AG04450 (cell line): ENCODE results near the gene USP20. TPM values are rescaled to one million over a fixed set of nuclear protein-coding genes. Genes with fewer than 3 reads are reported as not detected.

Source experiments
- CTCF ChIA-PET: fragments of 300-600, 350-600 bp; formaldehyde crosslinking; extraction: SDS; loops from one replicate; lab custom pipeline; 2022; ENCODE audit warnings: antibody characterized with exemption, inconsistent platforms; lab: Charles Lee
- POLR2A ChIA-PET: fragments of 350-600 bp; formaldehyde crosslinking; extraction: SDS; loops from one replicate; lab custom pipeline; 2021; ENCODE audit warnings: antibody characterized with exemption, inconsistent platforms; lab: Yijun Ruan, JAX
- DNase-seq: peaks from one replicate; pipeline ENCODE4 v3.0.0-alpha.2; 2011; ENCODE audit warnings: low read depth, low spot score
- H3K27ac ChIP-seq: one replicate; pipeline ENCODE4 v1.5.1; 2012; ENCODE audit warnings: low read depth, low read length, control low read depth
- H3K27me3 ChIP-seq: one replicate; pipeline ENCODE4 v1.6.0; 2012; ENCODE audit warnings: low read length; ENCODE audit not compliant: control insufficient read depth, insufficient read depth
- H3K4me3 ChIP-seq: 2 replicates; pipeline ENCODE4 v1.5.1; 2011; ENCODE audit warnings: mild to moderate bottlenecking, low read depth, low read length, control low read depth
- H3K9me3 ChIP-seq: 2 replicates; pipeline ENCODE4 v1.5.1; 2012; ENCODE audit warnings: low read length; ENCODE audit not compliant: control insufficient read depth, insufficient read depth
- polyA plus RNA-seq: library from polyadenylated mRNA; depleted of rRNA; stranded (reverse); fragments of >200 nt; gene quantifications from 2 replicates; pipeline ENCODE4 v1.2.3, GENCODE V29; 2011
- TF ChIP-seq, protein P1 (sequence below): IDR thresholded peaks from 2 replicates; pipeline ENCODE4 v1.5.1; 2011; ENCODE audit warnings: low read depth, low read length, control low read depth, inconsistent platforms

USP20 gene
- polyA plus RNA-seq, 1 experiment, result 10.3 TPM

DNA sequence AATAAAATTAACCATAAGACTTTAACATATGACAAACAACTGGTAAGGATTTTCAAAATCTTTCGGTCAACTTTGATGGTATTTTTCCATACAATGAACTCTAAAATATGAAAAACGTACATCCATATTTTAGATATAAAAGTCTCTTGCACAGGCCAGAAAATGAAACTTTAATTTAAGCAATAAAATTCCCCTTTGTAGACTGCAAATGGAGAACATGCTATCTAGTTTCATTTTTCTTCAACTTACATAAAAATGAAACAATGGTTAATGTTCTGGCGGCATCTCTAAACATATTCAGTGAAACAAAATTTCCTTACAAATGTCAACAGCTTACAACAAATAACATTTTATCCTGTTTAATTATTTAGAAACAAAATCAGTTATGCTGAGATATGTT, 84.0 kb downstream of the USP20 start:
- ChIA-PET POLR2A (no interaction called here), CTCF (no interaction called here)
- Histone ChIP-seq H3K27me3 (no peaks in the 10 kb centered on the region), H3K9me3 (no peaks in the 10 kb centered on the region), H3K27ac (no peak overlapping the region), H3K4me3 (no peak overlapping the region)
- no peak for DNase-seq
- TF ChIP-seq, protein P1, sequence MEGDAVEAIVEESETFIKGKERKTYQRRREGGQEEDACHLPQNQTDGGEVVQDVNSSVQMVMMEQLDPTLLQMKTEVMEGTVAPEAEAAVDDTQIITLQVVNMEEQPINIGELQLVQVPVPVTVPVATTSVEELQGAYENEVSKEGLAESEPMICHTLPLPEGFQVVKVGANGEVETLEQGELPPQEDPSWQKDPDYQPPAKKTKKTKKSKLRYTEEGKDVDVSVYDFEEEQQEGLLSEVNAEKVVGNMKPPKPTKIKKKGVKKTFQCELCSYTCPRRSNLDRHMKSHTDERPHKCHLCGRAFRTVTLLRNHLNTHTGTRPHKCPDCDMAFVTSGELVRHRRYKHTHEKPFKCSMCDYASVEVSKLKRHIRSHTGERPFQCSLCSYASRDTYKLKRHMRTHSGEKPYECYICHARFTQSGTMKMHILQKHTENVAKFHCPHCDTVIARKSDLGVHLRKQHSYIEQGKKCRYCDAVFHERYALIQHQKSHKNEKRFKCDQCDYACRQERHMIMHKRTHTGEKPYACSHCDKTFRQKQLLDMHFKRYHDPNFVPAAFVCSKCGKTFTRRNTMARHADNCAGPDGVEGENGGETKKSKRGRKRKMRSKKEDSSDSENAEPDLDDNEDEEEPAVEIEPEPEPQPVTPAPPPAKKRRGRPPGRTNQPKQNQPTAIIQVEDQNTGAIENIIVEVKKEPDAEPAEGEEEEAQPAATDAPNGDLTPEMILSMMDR, result no peak

DNA sequence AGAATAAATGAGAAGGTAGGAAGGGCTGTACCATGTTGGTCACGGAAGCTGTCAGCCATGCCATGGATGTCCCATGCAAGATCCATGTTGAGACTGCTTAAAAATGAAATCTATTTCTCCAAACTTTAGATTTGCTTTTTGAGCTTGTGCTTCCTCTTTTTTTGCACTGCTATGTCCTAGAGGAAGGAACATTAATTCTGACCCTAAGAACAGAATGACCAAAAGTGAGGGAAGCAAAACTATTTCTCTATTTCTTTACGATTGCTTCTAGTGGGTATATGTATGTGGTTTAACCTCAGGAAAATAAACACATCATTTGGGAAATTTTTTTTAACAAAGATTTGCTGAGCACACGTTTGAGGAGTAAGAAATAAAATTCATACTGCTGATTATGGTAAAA, 84.6 kb downstream of the USP20 start:
- POLR2A ChIA-PET, result interaction anchor here (0.7 kb wide), 1 partner anchor 154 kb away, joined by 3 read pairs; no protein-coding TSS in a partner anchor
- TF ChIP-seq, protein P1, result no peak
- H3K27ac ChIP-seq, result no peak overlapping the region
- H3K27me3 ChIP-seq, result no peaks in the 10 kb centered on the region
- CTCF ChIA-PET, result no interaction called here
- no peaks in the 10 kb centered on the region for H3K9me3 ChIP-seq
- no peak overlapping the region for H3K4me3 ChIP-seq
- no peak for DNase-seq

DNA sequence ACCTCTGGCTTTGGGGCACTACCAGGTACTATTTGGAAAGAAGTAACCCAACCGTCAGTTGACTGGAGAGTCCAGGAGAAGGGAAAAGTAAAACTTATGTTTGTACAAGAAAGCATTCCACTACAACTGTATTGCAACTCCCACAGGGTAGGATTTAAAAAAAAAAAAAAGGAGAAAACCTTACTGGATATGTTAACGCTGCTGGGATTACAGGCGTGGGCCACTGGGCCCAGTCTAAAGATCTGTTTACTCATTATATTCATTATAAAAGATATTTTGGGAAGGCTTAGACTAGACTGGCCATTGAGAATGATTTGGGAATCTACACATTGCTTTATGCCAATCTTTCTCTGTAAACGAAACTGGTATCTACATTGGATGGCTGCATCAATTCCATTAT, 86.6 kb downstream of the USP20 start:
- H3K4me3 ChIP-seq, result no peak overlapping the region
- CTCF ChIA-PET, result no interaction called here
- TF ChIP-seq, protein P1, result no peak
- POLR2A ChIA-PET, result no interaction called here
- no peaks in the 10 kb centered on the region for H3K27me3 ChIP-seq
- no peaks in the 10 kb centered on the region for H3K9me3 ChIP-seq
- H3K27ac ChIP-seq, result no peak overlapping the region
- DNase-seq, result no peak

DNA sequence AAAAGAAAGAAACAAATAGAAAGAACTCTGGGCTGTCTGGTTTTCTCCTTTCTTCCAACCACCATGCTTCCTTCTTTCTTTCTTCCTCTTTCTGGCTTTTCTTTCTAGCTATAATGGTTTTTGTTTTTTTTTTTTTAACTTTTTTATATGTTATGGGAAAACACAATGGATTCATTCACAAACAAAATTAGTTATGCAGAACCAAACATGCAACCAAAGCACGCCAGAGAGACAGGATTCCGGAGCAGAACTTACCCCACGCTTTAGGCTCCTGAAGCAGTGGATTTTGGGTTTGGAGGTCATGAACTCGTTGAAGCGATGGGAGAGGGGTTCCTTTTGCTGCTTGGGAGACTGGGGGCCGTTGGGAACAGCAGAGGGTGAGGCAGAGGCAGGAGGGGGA, 88.3 kb downstream of the USP20 start:
- ChIA-PET POLR2A (no interaction called here), CTCF (interaction anchor here (0.6 kb wide), 1 partner anchor 87 kb away, joined by 6 read pairs; no protein-coding TSS in a partner anchor)
- Histone ChIP-seq H3K4me3 (no peak overlapping the region), H3K9me3 (no peaks in the 10 kb centered on the region), H3K27ac (no peak overlapping the region), H3K27me3 (no peaks in the 10 kb centered on the region)
- DNase-seq, result no peak
- TF ChIP-seq, protein P1, result no peak

DNA sequence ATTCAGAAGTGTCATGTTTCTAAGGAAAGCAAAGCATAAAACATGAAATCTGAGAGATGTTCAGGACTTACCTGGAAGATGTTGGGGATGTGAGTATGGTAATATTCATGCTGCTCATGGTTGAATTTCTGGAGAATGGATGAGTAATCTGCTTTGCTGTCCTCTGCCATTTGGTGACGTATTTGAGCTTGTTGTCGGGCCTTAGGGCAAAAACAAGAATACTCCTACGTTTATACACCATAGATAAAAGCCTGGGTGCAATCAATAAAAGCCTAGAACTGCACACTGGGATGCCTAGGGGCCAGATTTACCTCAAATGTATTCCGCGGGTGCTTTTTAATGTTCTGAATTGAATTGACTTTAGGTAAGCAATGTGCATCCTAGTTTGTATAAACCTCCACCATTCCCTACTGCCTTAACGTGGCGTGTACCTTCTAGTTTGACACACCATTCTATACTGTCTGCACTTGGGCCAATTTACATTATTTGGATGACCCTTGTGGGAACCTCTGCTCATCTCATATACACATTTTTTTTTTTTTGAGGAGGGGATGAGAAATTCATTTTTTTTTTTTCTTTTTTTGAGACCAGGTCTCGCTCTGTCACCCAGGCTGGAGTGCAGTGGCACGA, 94.4 kb downstream of the USP20 start:
- Histone ChIP-seq H3K4me3 (no peak overlapping the region), H3K27me3 (no peaks in the 10 kb centered on the region), H3K27ac (no peak overlapping the region), H3K9me3 (no peaks in the 10 kb centered on the region)
- CTCF ChIA-PET, result no interaction called here
- TF ChIP-seq, protein P1, result no peak
- POLR2A ChIA-PET, result no interaction called here
- no peak for DNase-seq
